ENCODE results near the gene APOBEC3B. TPM values are rescaled to one million over a fixed set of nuclear protein-coding genes. Genes with fewer than 3 reads are reported as not detected.
A peak's percentile ranks its signal among the peaks of the same experiment; 100 is the strongest.
"Not testable (repeated sequence)": the region's sequence is repeated elsewhere in the genome, so short reads cannot be mapped to it uniquely, and the experiment has no call there.

Gene APOBEC3B
- total RNA-seq, 1 donor from 2014 or later = under 0.01 TPM

- DNase-seq = no peak
Observed at GRCh38 chr22:38997518-38997917, 15.4 kb downstream of the APOBEC3B start.

GRCh38 chr22:39003165-39003638, 21.1 kb downstream of the APOBEC3B start:
- peak; percentile 90 for DNase-seq

- DNase-seq = no peak
Observed at GRCh38 chr22:39007177-39007576, 25.0 kb downstream of the APOBEC3B start.

- DNase-seq = not testable (repeated sequence)
Observed at GRCh38 chr22:39008271-39008850, 26.2 kb downstream of the APOBEC3B start.

GRCh38 chr22:39010946-39011345, 28.8 kb downstream of the APOBEC3B start:
- no peak for DNase-seq

GRCh38 chr22:39012533-39013511, 30.7 kb downstream of the APOBEC3B start:
- no peak for DNase-seq

GRCh38 chr22:39013561-39013941, 31.4 kb downstream of the APOBEC3B start:
- not testable (repeated sequence) for DNase-seq

GRCh38 chr22:39013942-39014722, 32.0 kb downstream of the APOBEC3B start, which contains the start of gene APOBEC3C:
Gene APOBEC3C, plus strand, starts transcription at chr22:39014257. Its CDS starts 106 bp downstream, at chr22:39014363.
- peak; percentile 55 for DNase-seq

- not testable (repeated sequence) for DNase-seq
Observed at GRCh38 chr22:39014723-39015121, 32.6 kb downstream of the APOBEC3B start.

- DNase-seq = no peak
Observed at GRCh38 chr22:39016592-39016991, 34.4 kb downstream of the APOBEC3B start.

GRCh38 chr22:39017596-39018365, 35.6 kb downstream of the APOBEC3B start:
- no peak for DNase-seq

- DNase-seq = peak; percentile 7
Observed at GRCh38 chr22:39020021-39020651, 38.0 kb downstream of the APOBEC3B start.

GRCh38 chr22:39021552-39022250, 39.6 kb downstream of the APOBEC3B start:
- DNase-seq = no peak

GRCh38 chr22:39024519-39025308, 42.6 kb downstream of the APOBEC3B start:
- no peak for DNase-seq

- DNase-seq = no peak
Observed at GRCh38 chr22:39026509-39027150, 44.5 kb downstream of the APOBEC3B start.

- DNase-seq = no peak
Observed at GRCh38 chr22:39027717-39028116, 45.6 kb downstream of the APOBEC3B start.

GRCh38 chr22:39028281-39028680, 46.1 kb downstream of the APOBEC3B start:
- no peak for DNase-seq

GRCh38 chr22:39029227-39029626, 47.1 kb downstream of the APOBEC3B start:
- no peak for DNase-seq

GRCh38 chr22:39030705-39031104, 48.6 kb downstream of the APOBEC3B start:
- no peak for DNase-seq

Measured in dermis blood vessel endothelial cell (primary cell).